ENCODE data around the gene NASP. TPM values are rescaled to one million over a fixed set of nuclear protein-coding genes. Genes with fewer than 3 reads are reported as not detected.

The NASP gene
- total RNA-seq, 1 donor from 2014 or later = 55.9 TPM

DNA sequence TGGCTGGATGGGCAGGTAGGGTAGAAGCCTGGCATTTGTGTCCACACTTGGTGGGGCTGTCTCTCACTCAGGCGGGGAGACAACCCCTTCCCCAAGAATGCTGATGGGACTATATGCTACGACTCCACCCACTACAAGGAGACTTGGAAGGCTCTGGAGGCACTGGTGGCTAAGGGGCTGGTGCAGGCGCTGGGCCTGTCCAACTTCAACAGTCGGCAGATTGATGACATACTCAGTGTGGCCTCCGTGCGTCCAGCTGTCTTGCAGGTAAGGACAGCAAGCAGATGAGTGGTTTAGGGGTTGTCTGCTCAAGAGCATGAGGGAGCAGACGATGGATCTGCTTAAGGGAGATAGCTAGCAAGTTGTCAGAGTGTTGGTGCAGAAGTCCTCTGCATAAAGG is 15.9 kb upstream of the NASP start:
- Mint-ChIP-seq H3K4me3 (ENCODE audit: unreplicated experiment) (no peak overlapping the region), H3K4me1 (ENCODE audit: low read depth, unreplicated experiment) (peaks cover under 1% of the 10 kb centered on the region), H3K36me3 (ENCODE audit: low read depth, unreplicated experiment) (peaks cover 15% of the 10 kb centered on the region), H3K27me3 (ENCODE audit: low read depth, unreplicated experiment) (no peaks in the 10 kb centered on the region), H3K27ac (ENCODE audit: unreplicated experiment) (no peak overlapping the region), H3K9me3 (ENCODE audit: unreplicated experiment) (no peaks in the 10 kb centered on the region)
- no peak overlapping the region for H3K4me2 ChIP-seq (ENCODE audit: low read length)
- no peaks in the 10 kb centered on the region for H3K4me1 ChIP-seq (ENCODE audit: insufficient read depth, low read length)
- H3K27ac ChIP-seq (ENCODE audit: low read depth, low read length) = no peak overlapping the region
- H3K36me3 ChIP-seq (ENCODE audit: insufficient read depth, low read length) = peaks cover 41% of the 10 kb centered on the region
- peaks cover 7% of the 10 kb centered on the region for H3K79me2 ChIP-seq (ENCODE audit: insufficient read depth, low read length)
- FAIRE-seq (no peak), DNase-seq (ENCODE audit: low read depth) (no peak)
- TF ChIP-seq CTCF (IDR thresholded peaks at IDR 0.05; ENCODE audit: insufficient read depth, low read depth, low read length) = no peak
- H3K4me3 ChIP-seq (ENCODE audit: insufficient read depth, low read depth, low read length) = no peak overlapping the region
- H3K9ac ChIP-seq (ENCODE audit: low read length) = no peak overlapping the region
- H3K27me3 ChIP-seq (ENCODE audit: insufficient read depth, low read length) = no peaks in the 10 kb centered on the region
- H4K20me1 ChIP-seq (ENCODE audit: insufficient read depth, low read length) = peaks cover 34% of the 10 kb centered on the region
- no peaks in the 10 kb centered on the region for H3K9me3 ChIP-seq (ENCODE audit: insufficient read depth, low read depth, low read length)
- H2AFZ ChIP-seq (ENCODE audit: low read depth, low read length) = no peak overlapping the region

GRCh38 chr1:45568421-45568820 is 15.4 kb upstream of the NASP start:
- no peak overlapping the region for H3K4me3 Mint-ChIP-seq (ENCODE audit: unreplicated experiment)
- no peaks in the 10 kb centered on the region for H3K27me3 Mint-ChIP-seq (ENCODE audit: low read depth, unreplicated experiment)
- no peak for TF ChIP-seq CTCF (IDR thresholded peaks at IDR 0.05; ENCODE audit: insufficient read depth, low read depth, low read length)
- TF ChIP-seq EZH2 (IDR thresholded peaks at IDR 0.05; ENCODE audit: insufficient read depth, low read length) = no peak
- no peak overlapping the region for H3K4me3 ChIP-seq (ENCODE audit: insufficient read depth, low read depth, low read length)
- peaks cover 7% of the 10 kb centered on the region for H3K79me2 ChIP-seq (ENCODE audit: insufficient read depth, low read length)
- FAIRE-seq (no peak), DNase-seq (ENCODE audit: low read depth) (no peak)
- H3K36me3 ChIP-seq (ENCODE audit: insufficient read depth, low read length) = peaks cover 41% of the 10 kb centered on the region
- H4K20me1 ChIP-seq (ENCODE audit: insufficient read depth, low read length) = peaks cover 34% of the 10 kb centered on the region
- no peaks in the 10 kb centered on the region for H3K9me3 ChIP-seq (ENCODE audit: insufficient read depth, low read depth, low read length)
- no peaks in the 10 kb centered on the region for H3K4me1 ChIP-seq (ENCODE audit: insufficient read depth, low read length)
- H2AFZ ChIP-seq (ENCODE audit: low read depth, low read length) = no peak overlapping the region
- H3K9ac ChIP-seq (ENCODE audit: low read length) = no peak overlapping the region
- H3K4me1 Mint-ChIP-seq (ENCODE audit: low read depth, unreplicated experiment) = peaks cover 6% of the 10 kb centered on the region
- peaks cover 13% of the 10 kb centered on the region for H3K36me3 Mint-ChIP-seq (ENCODE audit: low read depth, unreplicated experiment)
- no peaks in the 10 kb centered on the region for H3K27me3 ChIP-seq (ENCODE audit: insufficient read depth, low read length)
- no peaks in the 10 kb centered on the region for H3K9me3 Mint-ChIP-seq (ENCODE audit: unreplicated experiment)
- H3K27ac ChIP-seq (ENCODE audit: low read depth, low read length) = no peak overlapping the region
- H3K27ac Mint-ChIP-seq (ENCODE audit: unreplicated experiment) = no peak overlapping the region
- no peak overlapping the region for H3K4me2 ChIP-seq (ENCODE audit: low read length)

GRCh38 chr1:45569571-45569961 is 14.3 kb upstream of the NASP start:
- Histone ChIP-seq H3K4me1 (ENCODE audit: insufficient read depth, low read length) (no peaks in the 10 kb centered on the region), H3K79me2 (ENCODE audit: insufficient read depth, low read length) (no peaks in the 10 kb centered on the region), H3K27ac (ENCODE audit: low read depth, low read length) (no peak overlapping the region), H3K9me3 (ENCODE audit: insufficient read depth, low read depth, low read length) (no peaks in the 10 kb centered on the region), H3K27me3 (ENCODE audit: insufficient read depth, low read length) (no peaks in the 10 kb centered on the region), H3K4me2 (ENCODE audit: low read length) (no peak overlapping the region), H2AFZ (ENCODE audit: low read depth, low read length) (no peak overlapping the region), H3K4me3 (ENCODE audit: insufficient read depth, low read depth, low read length) (no peak overlapping the region), H4K20me1 (ENCODE audit: insufficient read depth, low read length) (peaks cover 26% of the 10 kb centered on the region), H3K9ac (ENCODE audit: low read length) (no peak overlapping the region), H3K36me3 (ENCODE audit: insufficient read depth, low read length) (peaks cover 41% of the 10 kb centered on the region)
- Mint-ChIP-seq H3K4me3 (ENCODE audit: unreplicated experiment) (no peak overlapping the region), H3K27ac (ENCODE audit: unreplicated experiment) (peak overlapping the region; percentile 48), H3K36me3 (ENCODE audit: low read depth, unreplicated experiment) (peaks cover 6% of the 10 kb centered on the region), H3K4me1 (ENCODE audit: low read depth, unreplicated experiment) (peaks cover 6% of the 10 kb centered on the region), H3K9me3 (ENCODE audit: unreplicated experiment) (no peaks in the 10 kb centered on the region), H3K27me3 (ENCODE audit: low read depth, unreplicated experiment) (no peaks in the 10 kb centered on the region)
- FAIRE-seq = no peak
- TF ChIP-seq CTCF (IDR thresholded peaks at IDR 0.05; ENCODE audit: insufficient read depth, low read depth, low read length) = no peak
- TF ChIP-seq EZH2 (IDR thresholded peaks at IDR 0.05; ENCODE audit: insufficient read depth, low read length) = no peak
- DNase-seq (ENCODE audit: low read depth) = no peak

All from astrocyte (in vitro differentiated cells and primary cell).